Occipital lobe (tissue), 2 donors: Measurements from ENCODE around the gene APBB2. TPM values are rescaled to one million over a fixed set of nuclear protein-coding genes. Genes with fewer than 3 reads are reported as not detected.
"Not testable (repeated sequence)": the region's sequence is repeated elsewhere in the genome, so short reads cannot be mapped to it uniquely, and the experiment has no call there.

ENCODE experiments used
- DNase-seq: peaks from one replicate; lab custom pipeline; 2025; lab: John Stamatoyannopoulos, UW
- total RNA-seq: library from RNA; depleted of rRNA; stranded (reverse); fragments of >200 nt; gene quantifications from one replicate; pipeline ENCODE4 v1.2.3, GENCODE V29; 2014

The APBB2 gene
- total RNA-seq, 1 donor from 2014 or later: 78.5 TPM

GRCh38 chr4:40948014-40948413, 266.3 kb downstream of the APBB2 start:
- DNase-seq: no peak

GRCh38 chr4:40946652-40947051, 267.7 kb downstream of the APBB2 start:
- no peak for DNase-seq

- DNase-seq: no peak
Measured at GRCh38 chr4:40940756-40941155, 273.6 kb downstream of the APBB2 start.

GRCh38 chr4:40940317-40940741, 274.0 kb downstream of the APBB2 start:
- no peak for DNase-seq

GRCh38 chr4:40939856-40940255, 274.5 kb downstream of the APBB2 start:
- DNase-seq: no peak

GRCh38 chr4:40938337-40938736, 276.0 kb downstream of the APBB2 start:
- DNase-seq: no peak

GRCh38 chr4:40937140-40937725, 277.1 kb downstream of the APBB2 start:
- DNase-seq: no peak

GRCh38 chr4:40934676-40935075, 279.7 kb downstream of the APBB2 start:
- no peak for DNase-seq

GRCh38 chr4:40933272-40934053, 280.9 kb downstream of the APBB2 start:
- no peak for DNase-seq

GRCh38 chr4:40931841-40932240, 282.5 kb downstream of the APBB2 start:
- no peak for DNase-seq

GRCh38 chr4:40931238-40931637, 283.1 kb downstream of the APBB2 start:
- no peak for DNase-seq

GRCh38 chr4:40927074-40927473, 287.3 kb downstream of the APBB2 start:
- DNase-seq: no peak

GRCh38 chr4:40924793-40925117, 289.6 kb downstream of the APBB2 start:
- DNase-seq: no peak

GRCh38 chr4:40924096-40924792, 290.1 kb downstream of the APBB2 start:
- DNase-seq: no peak

- DNase-seq: peak; percentile 35
Measured at GRCh38 chr4:40923316-40924095, 290.8 kb downstream of the APBB2 start.

GRCh38 chr4:40919976-40920375, 294.4 kb downstream of the APBB2 start:
- DNase-seq: not testable (repeated sequence)

- DNase-seq: no peak
Measured at GRCh38 chr4:40918330-40918729, 296.0 kb downstream of the APBB2 start.

- DNase-seq: no peak
Measured at GRCh38 chr4:40916880-40917279, 297.5 kb downstream of the APBB2 start.

GRCh38 chr4:40916218-40916555, 298.2 kb downstream of the APBB2 start:
- DNase-seq: no peak

GRCh38 chr4:40915318-40916217, 298.8 kb downstream of the APBB2 start:
- DNase-seq: no peak
